Measurements from ENCODE around the gene KIT. TPM values are rescaled to one million over a fixed set of nuclear protein-coding genes. Genes with fewer than 3 reads are reported as not detected.

The KIT gene
- total and polyA plus RNA-seq, 2 of the 4 experiments (the other 2 are of a cell fraction), result 3.3 to 5.9 TPM

- Histone ChIP-seq H3K9me3 (ENCODE audit: control insufficient read depth, insufficient read depth, low read length) (no peaks in the 10 kb centered on the region), H4K20me1 (ENCODE audit: insufficient read depth, low read length) (no peaks in the 10 kb centered on the region), H3K79me1 (ENCODE audit: low read depth in 1 of 2, low read length in 2 of 2) (no peaks in the 10 kb centered on the region), H3K14ac (replicated peaks; ENCODE audit: low read depth, low read length) (no peak overlapping the region), H3K18ac (ENCODE audit: low read depth, low read length) (no peak overlapping the region), H3K4me2 (ENCODE audit: low read depth, low read length) (no peak overlapping the region), H3K56ac (ENCODE audit: extremely low read depth, insufficient read depth, low read length) (no peak overlapping the region), H2AK9ac (replicated peaks; ENCODE audit: low read depth, low read length, poor library complexity) (no peak overlapping the region), H2BK5ac (ENCODE audit: low read depth, low read length, poor library complexity, severe bottlenecking) (no peak overlapping the region), H2AK5ac (ENCODE audit: low read depth, low read length) (no peak overlapping the region), H3K36me3 (ENCODE audit: control insufficient read depth, insufficient read depth, low read length) (no peaks in the 10 kb centered on the region), H3K4me3 (ENCODE audit: insufficient read depth, low read depth, low read length) (no peak overlapping the region), H4K5ac (ENCODE audit: low read depth, low read length) (no peak overlapping the region), H2BK15ac (ENCODE audit: low read depth, low read length) (no peak overlapping the region), H3K27ac (ENCODE audit: insufficient read depth, low read length) (no peak overlapping the region), H3K9me1 (ENCODE audit: insufficient read depth, low read length) (no peaks in the 10 kb centered on the region), H2BK120ac (ENCODE audit: low read depth, low read length) (no peak overlapping the region), H3K4ac (ENCODE audit: low read depth, low read length) (no peak overlapping the region), H3K4me1 (ENCODE audit: control insufficient read depth, insufficient read depth, low read length) (no peaks in the 10 kb centered on the region), H3K27me3 (ENCODE audit: control insufficient read depth, insufficient read depth, low read length) (peaks cover 6% of the 10 kb centered on the region), H3K23ac (ENCODE audit: low read depth, low read length) (no peak overlapping the region), H2BK20ac (ENCODE audit: low read depth, low read length) (no peak overlapping the region), H4K8ac (ENCODE audit: low read depth in 2 of 2, low read length in 2 of 2) (no peak overlapping the region), H3K9ac (ENCODE audit: low read depth, low read length) (no peak overlapping the region), H4K91ac (ENCODE audit: insufficient read depth, low read depth, low read length) (no peak overlapping the region), H2AFZ (replicated peaks; ENCODE audit: low read length, poor library complexity) (no peak overlapping the region)
- ChIA-PET CTCF (no interaction called here), POLR2A (ENCODE audit: unreplicated experiment) (no interaction called here)
- in situ Hi-C loops (cut with MboI; ENCODE audit: low sequenced_read_pairs) (no loop called here), intact Hi-C loops (cut with micrococcal nuclease) (no loop called here), dilution Hi-C loops (cut with HindIII; ENCODE audit: low sequenced_read_pairs, unreplicated experiment) (no loop called here)
- BruUV-seq (replicated peaks), result no TSS peak
- TF ChIP-seq MAFK (IDR thresholded peaks at IDR 0.05; ENCODE audit: low read depth, low read length), result no peak
- TF ChIP-seq FOS (IDR thresholded peaks at IDR 0.05; ENCODE audit: low read depth, low read length), result no peak
- TF ChIP-seq POLR2A (IDR thresholded peaks at IDR 0.05; ENCODE audit: low read depth, low read length), result no peak
- TF ChIP-seq CTCF (conservative IDR thresholded peaks at IDR 0.05; ENCODE audit: low read depth, low read length), result no peak
- no peak for TF ChIP-seq ELK1 (IDR thresholded peaks at IDR 0.05; ENCODE audit: borderline replicate concordance, low read depth, low read length)
- no peak for TF ChIP-seq CHD1 (IDR thresholded peaks at IDR 0.05; ENCODE audit: low read depth, low read length)
- TF ChIP-seq RAD21 (IDR thresholded peaks at IDR 0.05; ENCODE audit: low read length), result no peak
- TF ChIP-seq SMC3 (IDR thresholded peaks at IDR 0.05; ENCODE audit: low read depth, low read length), result no peak
- no peak for TF ChIP-seq MAZ (IDR thresholded peaks at IDR 0.05; ENCODE audit: borderline replicate concordance, low read depth, low read length)
- TF ChIP-seq NFE2L2 (IDR thresholded peaks at IDR 0.05; ENCODE audit: low read depth, low read length), result no peak
- no peak for TF ChIP-seq MXI1 (IDR thresholded peaks at IDR 0.05; ENCODE audit: borderline replicate concordance, low read depth, low read length)
- TF ChIP-seq RFX5 (IDR thresholded peaks at IDR 0.05; ENCODE audit: low read depth, low read length), result no peak
- no peak for TF ChIP-seq RCOR1 (IDR thresholded peaks at IDR 0.05; ENCODE audit: insufficient replicate concordance, low read length)
- no peak for TF ChIP-seq BHLHE40 (IDR thresholded peaks at IDR 0.05; ENCODE audit: low read depth, low read length)
- WGBS, 2 experiments (ENCODE audit: extremely low coverage in 2 of 2, insufficient read length in 1 of 2), result 100% methylated on average over 6 of the region's 29 CpGs; no CpG with 5 or more reads in 1 of the 2 experiments
- DNase-seq (no peak), ATAC-seq (ENCODE audit: low read depth) (no peak)
Measured at GRCh38 chr4:54632537-54632936, 25.2 kb upstream of the KIT start.

All from IMR-90 (cell line).